Heart left ventricle (tissue), 16 donors: ENCODE measurements around the gene CYSTM1. TPM values are rescaled to one million over a fixed set of nuclear protein-coding genes. Genes with fewer than 3 reads are reported as not detected.

Experiments used
- ATAC-seq, 4 donors: fragments of 200-7000 bp; cut with Tn5 transposase; one replicate each; pipeline ENCODE4 v1.9.1; 2020 to 2022; ENCODE audit warnings: moderate library complexity in 4 of 4, mild to moderate bottlenecking in 3 of 4, moderate number of reproducible peaks in 1 of 4
- DNase-seq, 5 donors: peaks; one replicate each; pipeline ENCODE4 v3.0.0-alpha.2; 2020
- H3K27ac ChIP-seq, 12 donors: fragments of 200-600 bp; sonication (generic) in 4 of 12; one replicate each; pipeline versions ENCODE4 v1.5.0 to v1.8.0; 2016 to 2022; ENCODE audit warnings: mild to moderate bottlenecking in 2 of 12
- H3K27me3 ChIP-seq, 9 donors: fragments of 200-600 bp; sonication (generic) in 2 of 9; one replicate each; pipeline versions ENCODE4 v1.5.1 to v1.8.0; 2016 to 2022; ENCODE audit warnings: mild to moderate bottlenecking in 3 of 9
- H3K36me3 ChIP-seq, 9 donors: fragments of 200-600 bp; sonication (generic) in 2 of 9; one replicate each; pipeline versions ENCODE4 v1.5.0 to v1.8.0; 2018 to 2022; ENCODE audit warnings: mild to moderate bottlenecking in 2 of 9
- H3K4me1 ChIP-seq, 12 donors: fragments of 200-600 bp; sonication (generic) in 4 of 12; one replicate each; pipeline versions ENCODE4 v1.5.0 to v1.8.0; 2016 to 2022; ENCODE audit warnings: mild to moderate bottlenecking in 3 of 12
- H3K4me3 ChIP-seq, 12 donors: fragments of 200-600 bp; sonication (generic) in 4 of 12; one replicate each; pipeline versions ENCODE4 v1.5.0 to v1.8.0; 2017 to 2022; ENCODE audit warnings: mild to moderate bottlenecking in 9 of 12, moderate library complexity in 4 of 12
- H3K9me3 ChIP-seq, 12 donors: fragments of 200-600 bp; sonication (generic) in 4 of 12; one replicate each; pipeline versions ENCODE4 v1.5.0 to v1.8.0; 2016 to 2022; ENCODE audit warnings: mild to moderate bottlenecking in 1 of 12
- CTCF ChIP-seq, 12 donors: fragments of 200-600 bp; sonication (generic) in 4 of 12; IDR thresholded peaks; one replicate each; pipeline versions ENCODE4 v1.5.0 to v1.8.0; 2018 to 2022; ENCODE audit warnings: antibody characterized with exemption in 12 of 12, mild to moderate bottlenecking in 5 of 12
- POLR2A ChIP-seq, 2 donors: fragments of 450-650 bp; IDR thresholded peaks; one replicate each; pipeline ENCODE4 v1.6.1; 2017; ENCODE audit warnings: antibody characterized with exemption in 2 of 2, mild to moderate bottlenecking in 2 of 2, moderate library complexity in 2 of 2
- WGBS, 4 donors: extraction: QIAGEN DNeasy Blood & Tissue Kit in 2 of 4; methylation state at CpG; one replicate each; pipeline versions ENCODE4 v1.1.5 to v1.1.7; 2013 to 2018; 5-methylcytosine and 5-hydroxymethylcytosine counted together
- intact Hi-C, 10 donors: fragments of 100-400 bp; cut with DNase I; formaldehyde crosslinking; loops; one replicate each; pipeline versions ENCODE4 v1.11.1 to v1.14.2; 2022
- polyA plus RNA-seq, 2 donors: library from polyadenylated mRNA; stranded (reverse); fragments of 200-250 nt; gene quantifications; one replicate each; pipeline ENCODE4 v1.2.3, GENCODE V29; 2013
- total RNA-seq, 9 donors: library from RNA; depleted of rRNA in 2 of 9; stranded (reverse); fragments of >200 nt in 2 of 9; fragmentation: NEBNext Ultra II Directional in 3 of 9; extraction: Animal tissue kit (Norgen Biotek cat#: 25700) in 3 of 9; gene quantifications; one replicate each; pipeline versions ENCODE4 v1.1.0 to v1.2.4, GENCODE V29; 2016 to 2023
- donor health status: ischemic (EF 13 %, LVEDD 7.1; RV severe dilation, severe dysfunction).
- donor health status: healthy with polysubstance abuse.
- donor health status: DM: no; HTN: yes; CAD: no.
- donor health status: DM: no; HTN: no; CAD: no.
- donor health status: ischemic (EF 25% LVEDD 6.9; RV normal size, moderate dysfunction).
- donor health status: ischemic (EF 25% LVEDD 5.7; RV mildly dilated, moderate dysfunction).
- donor health status: healthy.
- donor health status: DM: yes; HTN: yes; CAD: no.
- donor health status: ischemic (EF 35%, LVEDD 5.7; RV mildly dilated, moderate dysfunction).
- donor health status: nonischemic (EF 11% LVEDD 7.7; RV severe dilation, severe dysfunction).
- donor health status: DM: yes; HTN: yes; CAD: no.
- donor health status: PGD.
- donor health status: ischemic (EF 29% LVEDD 5.4; RV normal size, mild dysfunction).
- donor health status: nonischemic (EF 23%, LVEDD 6.1; RV moderate dilation, normal function).

CYSTM1 gene
- total and polyA plus RNA-seq, 11 donors, result 58.1 to 238 (median 94.5) TPM

- Histone ChIP-seq H3K36me3 (no peaks in the 10 kb centered on the region), H3K27ac (no peak overlapping the region), H3K27me3 (no peaks in the 10 kb centered on the region), H3K4me3 (no peak overlapping the region), H3K9me3 (no peaks in the 10 kb centered on the region), H3K4me1 (peaks cover 0 to 37% (median 11%) of the 10 kb centered on the region in 12 donors)
- 69 to 94% (median 88%) methylated on average over 1 of the region's 1 CpG for WGBS, 4 donors
- intact Hi-C loops, result loop anchor here in 2 of 10 donors (5.0 to 10.0 kb wide), 2 partner anchors 48 to 50 kb away; no protein-coding TSS in a partner anchor
- ATAC-seq (no peak), DNase-seq (no peak)
- TF ChIP-seq CTCF (IDR thresholded peaks at IDR 0.05), result no peak
- no peak for TF ChIP-seq POLR2A (IDR thresholded peaks at IDR 0.05)
These were observed 57.7 kb downstream of the CYSTM1 start for GRCh38 chr5:140232731-140233130.

GRCh38 chr5:140234377-140234989 is 59.5 kb downstream of the CYSTM1 start:
- 92 to 94% (median 93%) methylated on average over 4 of the region's 4 CpGs for whole genome bisulfite sequencing, 4 donors
- Histone ChIP-seq H3K27ac (no peak overlapping the region), H3K9me3 (no peaks in the 10 kb centered on the region), H3K4me3 (no peak overlapping the region), H3K36me3 (no peaks in the 10 kb centered on the region), H3K4me1 (peaks cover 0 to 22% (median 6%) of the 10 kb centered on the region in 12 donors), H3K27me3 (no peaks in the 10 kb centered on the region)
- TF ChIP-seq CTCF (IDR thresholded peaks at IDR 0.05), result no peak
- TF ChIP-seq POLR2A (IDR thresholded peaks at IDR 0.05), result no peak
- intact Hi-C loops, result loop anchor here in 2 of 10 donors (5.0 to 10.0 kb wide), 2 partner anchors 50 to 52 kb away; no protein-coding TSS in a partner anchor
- ATAC-seq, result no peak
- no peak for DNase-seq

GRCh38 chr5:140235791-140236551 is 61.0 kb downstream of the CYSTM1 start:
- H3K27me3 ChIP-seq, result no peaks in the 10 kb centered on the region
- H3K27ac ChIP-seq, result no peak overlapping the region
- H3K4me1 ChIP-seq, result peaks cover 0 to 35% (median 20%) of the 10 kb centered on the region in 12 donors
- TF ChIP-seq POLR2A (IDR thresholded peaks at IDR 0.05), result no peak
- TF ChIP-seq CTCF (IDR thresholded peaks at IDR 0.05), result no peak
- ATAC-seq (no peak), DNase-seq (no peak)
- 80 to 83% (median 81%) methylated on average over 11 of the region's 11 CpGs for WGBS, 4 donors
- no peaks in the 10 kb centered on the region for H3K36me3 ChIP-seq
- intact Hi-C loops, result loop anchor here in 2 of 10 donors (5.0 to 10.0 kb wide), 2 partner anchors 51 to 59 kb away; partner anchors contain the start of gene CYSTM1 (in 1 of the 2)
- H3K9me3 ChIP-seq, result no peaks in the 10 kb centered on the region
- H3K4me3 ChIP-seq, result no peak overlapping the region
